ENCODE data around the gene LIG4. TPM values are rescaled to one million over a fixed set of nuclear protein-coding genes. Genes with fewer than 3 reads are reported as not detected.
"Not testable (repeated sequence)": the region's sequence is repeated elsewhere in the genome, so short reads cannot be mapped to it uniquely, and the experiment has no call there.

The LIG4 gene
- total RNA-seq, 2 experiments from 2014 or later, result 11.4 to 11.7 TPM

- Mint-ChIP-seq H3K36me3 (ENCODE audit: low read depth) (peaks cover 18% of the 10 kb centered on the region), H3K4me3 (peak overlapping the region; percentile 93), H3K27ac (peak overlapping the region; percentile 91), H3K4me1 (peaks cover 56% of the 10 kb centered on the region)
- POLR2A ChIA-PET, result interaction anchor here (1.2 to 2.6 kb wide), 4 partner anchors 9 to 698 kb away, joined by 3 to 9 read pairs (median 6); partner anchors contain the start of gene TNFSF13B
- CTCF ChIA-PET, H3K27me3 Mint-ChIP-seq, DNase-seq, H3K9me3 Mint-ChIP-seq: not testable (repeated sequence)
These were observed 2.1 kb upstream of the LIG4 start for GRCh38 chr13:108217307-108218043.

- H3K4me3 Mint-ChIP-seq, result peak overlapping the region; percentile 75
- no peaks in the 10 kb centered on the region for H3K9me3 Mint-ChIP-seq
- ChIA-PET CTCF (interaction anchor here (1.4 kb wide), 1 partner anchor 38 kb away, joined by 4 read pairs; no protein-coding TSS in a partner anchor), POLR2A (interaction anchor here (1.5 kb wide), 1 partner anchor 10 kb away, joined by 4 read pairs; no protein-coding TSS in a partner anchor)
- peak overlapping the region; percentile 50 for H3K27ac Mint-ChIP-seq
- H3K36me3 Mint-ChIP-seq (ENCODE audit: low read depth), result peaks cover 37% of the 10 kb centered on the region
- H3K27me3 Mint-ChIP-seq, result no peaks in the 10 kb centered on the region
- DNase-seq, result no peak
- peaks cover 46% of the 10 kb centered on the region for H3K4me1 Mint-ChIP-seq
These were observed 680 bp downstream of the LIG4 start for GRCh38 chr13:108214441-108215271.

GRCh38 chr13:108213946-108214345, 1.4 kb downstream of the LIG4 start:
- H3K9me3 Mint-ChIP-seq, result peaks cover 3% of the 10 kb centered on the region
- CTCF ChIA-PET, result interaction anchor here (1.4 kb wide), 1 partner anchor 37 kb away, joined by 4 read pairs; no protein-coding TSS in a partner anchor
- DNase-seq, result no peak
- POLR2A ChIA-PET, result no interaction called here
- H3K36me3 Mint-ChIP-seq (ENCODE audit: low read depth), result peaks cover 44% of the 10 kb centered on the region
- peaks cover 39% of the 10 kb centered on the region for H3K4me1 Mint-ChIP-seq
- H3K27ac Mint-ChIP-seq, result peak overlapping the region; percentile 50
- peak overlapping the region; percentile 63 for H3K4me3 Mint-ChIP-seq
- H3K27me3 Mint-ChIP-seq, result no peaks in the 10 kb centered on the region

- POLR2A ChIA-PET, result no interaction called here
- peaks cover 3% of the 10 kb centered on the region for H3K9me3 Mint-ChIP-seq
- peaks cover 37% of the 10 kb centered on the region for H3K4me1 Mint-ChIP-seq
- H3K27ac Mint-ChIP-seq, result no peak overlapping the region
- no peak overlapping the region for H3K4me3 Mint-ChIP-seq
- CTCF ChIA-PET, result interaction anchor here (1.4 to 2.3 kb wide), 2 partner anchors 10 to 36 kb away, joined by 4 to 5 read pairs; no protein-coding TSS in a partner anchor
- peaks cover 44% of the 10 kb centered on the region for H3K36me3 Mint-ChIP-seq (ENCODE audit: low read depth)
- no peaks in the 10 kb centered on the region for H3K27me3 Mint-ChIP-seq
- DNase-seq, result no peak
These were observed 2.5 kb downstream of the LIG4 start for GRCh38 chr13:108212886-108213285.

GRCh38 chr13:108210551-108210950, 4.8 kb downstream of the LIG4 start:
- Mint-ChIP-seq H3K36me3 (ENCODE audit: low read depth) (peaks cover 44% of the 10 kb centered on the region), H3K4me3 (no peak overlapping the region), H3K4me1 (peaks cover 24% of the 10 kb centered on the region), H3K9me3 (peaks cover 3% of the 10 kb centered on the region), H3K27ac (no peak overlapping the region), H3K27me3 (no peaks in the 10 kb centered on the region)
- no peak for DNase-seq
- POLR2A ChIA-PET, result no interaction called here
- CTCF ChIA-PET, result no interaction called here

- H3K4me1 Mint-ChIP-seq, result peaks cover 27% of the 10 kb centered on the region
- POLR2A ChIA-PET, result no interaction called here
- CTCF ChIA-PET, result no interaction called here
These were observed 14.4 kb downstream of the LIG4 start for GRCh38 chr13:108200781-108201398.

GRCh38 chr13:108195861-108196260, 19.5 kb downstream of the LIG4 start:
- H3K36me3 Mint-ChIP-seq (ENCODE audit: low read depth), result peaks cover 3% of the 10 kb centered on the region
- ChIA-PET CTCF (no interaction called here), POLR2A (no interaction called here)
- H3K27me3 Mint-ChIP-seq, result peaks cover 6% of the 10 kb centered on the region
- peaks cover 14% of the 10 kb centered on the region for H3K9me3 Mint-ChIP-seq
- H3K27ac Mint-ChIP-seq, result no peak overlapping the region
- no peak for DNase-seq
- peaks cover under 1% of the 10 kb centered on the region for H3K4me1 Mint-ChIP-seq
- no peak overlapping the region for H3K4me3 Mint-ChIP-seq

More at GRCh38 chr13:108200781-108201398, 14.4 kb downstream of the LIG4 start:
- Mint-ChIP-seq H3K36me3 (ENCODE audit: low read depth) (no peaks in the 10 kb centered on the region), H3K27me3 (peaks cover 10% of the 10 kb centered on the region), H3K4me3 (no peak overlapping the region), H3K9me3 (peaks cover 3% of the 10 kb centered on the region), H3K27ac (no peak overlapping the region)
- no peak for DNase-seq

GRCh38 chr13:108195146-108195545, 20.2 kb downstream of the LIG4 start:
- ChIA-PET POLR2A (no interaction called here), CTCF (no interaction called here)

GRCh38 chr13:108194435-108194936, 20.9 kb downstream of the LIG4 start:
- Mint-ChIP-seq H3K27me3 (peaks cover 11% of the 10 kb centered on the region), H3K4me3 (no peak overlapping the region), H3K9me3 (peaks cover 19% of the 10 kb centered on the region), H3K27ac (no peak overlapping the region), H3K36me3 (ENCODE audit: low read depth) (peaks cover 3% of the 10 kb centered on the region), H3K4me1 (no peaks in the 10 kb centered on the region)
- ChIA-PET CTCF (no interaction called here), POLR2A (no interaction called here)
- DNase-seq, result no peak

More at GRCh38 chr13:108195146-108195545, 20.2 kb downstream of the LIG4 start:
- H3K4me3 Mint-ChIP-seq, result no peak overlapping the region
- peaks cover 11% of the 10 kb centered on the region for H3K27me3 Mint-ChIP-seq
- no peak overlapping the region for H3K27ac Mint-ChIP-seq
- H3K36me3 Mint-ChIP-seq (ENCODE audit: low read depth), result peaks cover 3% of the 10 kb centered on the region
- H3K9me3 Mint-ChIP-seq, result peaks cover 19% of the 10 kb centered on the region
- no peak for DNase-seq
- H3K4me1 Mint-ChIP-seq, result no peaks in the 10 kb centered on the region

GRCh38 chr13:108193806-108194205, 21.5 kb downstream of the LIG4 start:
- no peak for DNase-seq
- H3K9me3 Mint-ChIP-seq, result peaks cover 19% of the 10 kb centered on the region
- peaks cover 10% of the 10 kb centered on the region for H3K27me3 Mint-ChIP-seq
- no peak overlapping the region for H3K4me3 Mint-ChIP-seq
- no peaks in the 10 kb centered on the region for H3K4me1 Mint-ChIP-seq
- H3K27ac Mint-ChIP-seq, result no peak overlapping the region
- CTCF ChIA-PET, result no interaction called here
- H3K36me3 Mint-ChIP-seq (ENCODE audit: low read depth), result peaks cover 3% of the 10 kb centered on the region
- POLR2A ChIA-PET, result no interaction called here

- DNase-seq, result no peak
- CTCF ChIA-PET, result no interaction called here
- no peak overlapping the region for H3K27ac Mint-ChIP-seq
- POLR2A ChIA-PET, result no interaction called here
- H3K27me3 Mint-ChIP-seq, result peaks cover 9% of the 10 kb centered on the region
- no peaks in the 10 kb centered on the region for H3K4me1 Mint-ChIP-seq
- H3K36me3 Mint-ChIP-seq (ENCODE audit: low read depth), result peaks cover 3% of the 10 kb centered on the region
- H3K9me3 Mint-ChIP-seq, result peaks cover 17% of the 10 kb centered on the region
- H3K4me3 Mint-ChIP-seq, result no peak overlapping the region
These were observed 24.4 kb downstream of the LIG4 start for GRCh38 chr13:108190897-108191296.

GRCh38 chr13:108188260-108188659, 27.1 kb downstream of the LIG4 start:
- peaks cover 1% of the 10 kb centered on the region for H3K4me1 Mint-ChIP-seq
- H3K9me3 Mint-ChIP-seq, result peaks cover 5% of the 10 kb centered on the region
- ChIA-PET POLR2A (no interaction called here), CTCF (no interaction called here)
- H3K27ac Mint-ChIP-seq, result no peak overlapping the region
- H3K27me3 Mint-ChIP-seq, result peaks cover 9% of the 10 kb centered on the region
- DNase-seq, result no peak
- H3K4me3 Mint-ChIP-seq, result no peak overlapping the region
- no peaks in the 10 kb centered on the region for H3K36me3 Mint-ChIP-seq (ENCODE audit: low read depth)

GRCh38 chr13:108185223-108185622, 30.1 kb downstream of the LIG4 start:
- Mint-ChIP-seq H3K36me3 (ENCODE audit: low read depth) (no peaks in the 10 kb centered on the region), H3K4me3 (no peak overlapping the region), H3K4me1 (peaks cover 1% of the 10 kb centered on the region), H3K27ac (no peak overlapping the region), H3K27me3 (no peaks in the 10 kb centered on the region), H3K9me3 (no peaks in the 10 kb centered on the region)
- POLR2A ChIA-PET, result no interaction called here
- CTCF ChIA-PET, result no interaction called here
- DNase-seq, result no peak
